Natural killer cell treated with Interleukin-12 subunit alpha and Interleukin-12 subunit beta and Interleukin-15 and Interleukin-18, amount 100 ng/mL, for 72 hours (primary cell): Measurements from ENCODE around the gene HHAT. TPM values are rescaled to one million over a fixed set of nuclear protein-coding genes. Genes with fewer than 3 reads are reported as not detected.
"Not testable (repeated sequence)": the region's sequence is repeated elsewhere in the genome, so short reads cannot be mapped to it uniquely, and the experiment has no call there.

Experiments used
- ATAC-seq, 2 donors: fragments of 150-1000 bp; cut with Tn5 transposase in 1 of 2; sonication (Bioruptor Pico), chemical (Tn5 transposase) in 1 of 2; 2 replicates each; pipeline ENCODE4 v1.10.0; 2021
- DNase-seq: peaks from one replicate; pipeline ENCODE4 v3.0.0; 2022; ENCODE audit warnings: low spot score
- H3K27ac Mint-ChIP-seq, 2 donors: 1 replicate in 1 of 2; 2 replicates in 1 of 2; pipeline ENCODE4 v1.8.0; 2022; ENCODE audit warnings: mixed read lengths in 2 of 2, mild to moderate bottlenecking in 1 of 2, moderate library complexity in 1 of 2
- H3K27me3 Mint-ChIP-seq, 2 donors: 1 replicate in 1 of 2; 2 replicates in 1 of 2; pipeline ENCODE4 v1.8.0; 2022; ENCODE audit warnings: mixed read lengths in 2 of 2
- H3K36me3 Mint-ChIP-seq: one replicate; pipeline ENCODE4 v1.8.0; 2022; ENCODE audit warnings: mixed read lengths
- H3K4me1 Mint-ChIP-seq, 2 donors: 1 replicate in 1 of 2; 2 replicates in 1 of 2; pipeline ENCODE4 v1.8.0; 2022; ENCODE audit warnings: low read depth in 2 of 2, mixed read lengths in 2 of 2, mild to moderate bottlenecking in 1 of 2
- H3K4me3 Mint-ChIP-seq: one replicate; pipeline ENCODE4 v1.8.0; 2022; ENCODE audit warnings: mixed read lengths
- H3K9me3 Mint-ChIP-seq: 2 replicates; pipeline ENCODE4 v1.8.0; 2022; ENCODE audit warnings: mixed read lengths
- total RNA-seq, 2 donors: library from RNA; stranded (reverse); gene quantifications; one replicate each; pipeline ENCODE4 v1.2.3, GENCODE V29; 2022

Gene HHAT
- total RNA-seq, 2 donors from 2014 or later, result 0.56 to 1.0 TPM

- Mint-ChIP-seq H3K9me3 (no peaks in the 10 kb centered on the region), H3K4me3 (no peak overlapping the region), H3K36me3 (no peaks in the 10 kb centered on the region), H3K4me1 (no peaks in the 10 kb centered on the region), H3K27ac (no peak overlapping the region), H3K27me3 (peaks cover 0 to 2% of the 10 kb centered on the region in 2 donors)
- ATAC-seq, result peak in 1 of 2 donors; percentile 38
- DNase-seq, result no peak
These were observed 23.9 kb downstream of the HHAT start for GRCh38 chr1:210352575-210352974.

DNA sequence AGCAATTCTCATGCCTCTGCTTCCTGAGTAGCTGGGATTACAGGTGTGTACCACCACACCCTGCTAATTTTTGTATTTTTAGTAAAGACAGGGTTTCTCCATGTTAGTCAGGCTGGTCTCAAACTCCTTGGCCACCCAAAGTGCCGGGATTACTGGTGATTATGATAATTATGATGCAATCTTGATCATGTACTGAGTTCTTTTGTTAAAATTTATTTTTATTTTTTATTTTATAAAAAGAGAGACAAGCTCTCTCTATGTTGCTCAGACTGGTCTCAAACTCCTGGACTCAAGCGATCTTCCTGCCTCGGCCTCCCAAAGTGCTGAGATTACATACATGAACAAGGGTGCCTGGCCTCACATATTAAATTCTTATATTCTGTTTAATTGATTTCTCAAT, 25.6 kb downstream of the HHAT start:
- not testable (repeated sequence) for H3K4me1 Mint-ChIP-seq, H3K27me3 Mint-ChIP-seq

DNA sequence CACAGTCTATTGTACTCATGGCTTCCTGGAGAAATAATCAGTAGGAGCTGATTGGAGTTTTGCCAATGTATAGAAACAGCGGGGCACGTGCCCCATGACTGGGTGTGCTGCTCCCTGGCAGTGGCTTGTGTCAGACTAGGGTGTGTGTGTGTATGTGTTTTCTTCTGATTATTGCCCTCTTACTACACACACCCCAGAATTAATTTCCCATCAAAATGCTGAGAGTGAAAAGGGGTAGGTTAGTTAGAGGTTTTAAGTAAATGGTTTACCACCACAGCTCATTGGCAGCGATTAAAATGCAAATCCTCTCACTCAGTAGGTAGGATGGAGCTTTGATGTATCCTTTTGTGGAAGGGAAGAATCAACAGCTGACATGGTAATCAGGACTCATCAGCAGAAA, 29.9 kb downstream of the HHAT start:
- no peak overlapping the region for H3K4me3 Mint-ChIP-seq

More for the DNA sequence above, 25.6 kb downstream of the HHAT start:
- not testable (repeated sequence) for H3K4me3 Mint-ChIP-seq, DNase-seq, H3K9me3 Mint-ChIP-seq, H3K27ac Mint-ChIP-seq, H3K36me3 Mint-ChIP-seq, ATAC-seq

DNA sequence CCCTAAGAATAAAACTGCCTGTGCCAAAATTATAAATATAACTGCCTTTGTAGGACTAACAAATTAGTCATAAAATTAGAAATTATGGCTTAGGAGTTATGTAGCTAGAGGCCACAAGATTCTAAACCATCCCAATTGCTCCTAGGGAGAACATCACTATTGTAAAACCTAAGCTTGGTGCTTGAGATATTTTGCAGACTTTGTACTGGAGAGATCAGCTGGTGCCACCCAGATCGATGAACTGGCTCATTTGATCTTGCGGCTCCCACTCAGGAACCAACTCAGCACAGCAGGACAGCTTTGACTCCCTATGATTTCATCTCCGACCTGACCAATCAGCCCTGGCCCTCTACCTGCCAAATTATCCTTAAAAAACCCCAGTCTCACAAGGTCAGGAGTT, 30.6 kb downstream of the HHAT start:
- Mint-ChIP-seq H3K9me3 (no peaks in the 10 kb centered on the region), H3K27me3 (peaks cover 0 to 4% of the 10 kb centered on the region in 2 donors), H3K4me3 (no peak overlapping the region), H3K4me1 (no peaks in the 10 kb centered on the region), H3K27ac (no peak overlapping the region), H3K36me3 (no peaks in the 10 kb centered on the region)
- DNase-seq, result no peak
- no peak for ATAC-seq

More for the DNA sequence above, 29.9 kb downstream of the HHAT start:
- no peak overlapping the region for H3K27ac Mint-ChIP-seq
- peaks cover 0 to 4% of the 10 kb centered on the region in 2 donors for H3K27me3 Mint-ChIP-seq
- DNase-seq (no peak), ATAC-seq (no peak)
- no peaks in the 10 kb centered on the region for H3K9me3 Mint-ChIP-seq
- no peaks in the 10 kb centered on the region for H3K4me1 Mint-ChIP-seq
- H3K36me3 Mint-ChIP-seq, result no peaks in the 10 kb centered on the region

DNA sequence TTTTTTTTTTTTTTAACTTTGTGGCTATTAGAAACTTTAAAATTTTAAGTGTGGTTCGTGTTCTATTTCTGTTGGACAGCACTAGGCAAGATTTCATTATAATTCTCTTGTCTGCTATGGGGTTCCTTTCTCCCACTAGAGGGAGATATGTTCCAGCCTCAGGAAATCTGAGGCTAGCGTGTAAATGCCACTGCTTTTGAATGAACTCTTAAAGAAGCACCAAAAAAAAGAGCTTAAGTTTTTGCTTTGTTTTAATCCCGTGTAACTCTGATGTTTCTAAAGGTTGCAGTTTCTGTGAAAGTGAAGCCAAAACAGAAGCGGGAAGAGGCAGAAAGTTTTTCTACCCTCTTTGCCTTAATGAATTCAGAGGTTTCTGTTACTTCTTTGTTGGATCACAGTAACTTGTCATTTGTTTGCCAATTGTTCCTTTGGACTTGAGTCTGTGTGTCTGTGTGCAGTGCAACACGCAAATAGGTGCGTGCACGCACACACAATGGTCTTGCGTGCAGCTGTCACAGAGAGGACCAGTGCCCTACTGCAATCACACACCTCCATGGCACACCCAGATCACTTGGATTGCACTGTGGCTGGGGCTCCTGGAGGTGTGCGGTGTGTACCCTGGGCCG, 32.3 kb downstream of the HHAT start:
- no peaks in the 10 kb centered on the region for H3K9me3 Mint-ChIP-seq
- DNase-seq (no peak), ATAC-seq (no peak)
- H3K27me3 Mint-ChIP-seq, result peaks cover 0 to 4% of the 10 kb centered on the region in 2 donors
- no peaks in the 10 kb centered on the region for H3K36me3 Mint-ChIP-seq
- no peak overlapping the region for H3K27ac Mint-ChIP-seq
- no peak overlapping the region for H3K4me3 Mint-ChIP-seq
- no peaks in the 10 kb centered on the region for H3K4me1 Mint-ChIP-seq

DNA sequence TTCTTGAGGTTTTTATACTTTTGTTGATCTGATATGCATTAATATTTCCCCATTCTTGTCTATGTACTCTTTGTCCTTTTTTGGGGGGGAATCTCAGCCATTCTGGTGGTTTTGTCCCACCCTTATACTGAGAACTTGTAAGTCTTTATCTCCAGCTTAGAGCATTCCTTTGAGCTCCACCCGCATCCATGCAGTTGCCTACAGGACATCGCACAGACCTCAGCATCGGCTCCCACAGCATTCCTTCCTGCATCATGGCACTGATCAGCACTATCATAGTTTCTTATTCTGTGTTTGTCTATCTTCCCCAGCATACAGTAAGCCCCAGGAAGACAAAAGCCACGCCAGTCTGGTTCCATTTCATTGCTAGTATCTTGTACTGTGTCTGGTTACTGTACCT, 33.0 kb downstream of the HHAT start:
- no peak overlapping the region for H3K4me3 Mint-ChIP-seq
- H3K36me3 Mint-ChIP-seq, result no peaks in the 10 kb centered on the region
- peaks cover 0 to 4% of the 10 kb centered on the region in 2 donors for H3K27me3 Mint-ChIP-seq
- no peak for ATAC-seq
- no peaks in the 10 kb centered on the region for H3K9me3 Mint-ChIP-seq
- no peak overlapping the region for H3K27ac Mint-ChIP-seq
- no peaks in the 10 kb centered on the region for H3K4me1 Mint-ChIP-seq
- DNase-seq, result no peak

DNA sequence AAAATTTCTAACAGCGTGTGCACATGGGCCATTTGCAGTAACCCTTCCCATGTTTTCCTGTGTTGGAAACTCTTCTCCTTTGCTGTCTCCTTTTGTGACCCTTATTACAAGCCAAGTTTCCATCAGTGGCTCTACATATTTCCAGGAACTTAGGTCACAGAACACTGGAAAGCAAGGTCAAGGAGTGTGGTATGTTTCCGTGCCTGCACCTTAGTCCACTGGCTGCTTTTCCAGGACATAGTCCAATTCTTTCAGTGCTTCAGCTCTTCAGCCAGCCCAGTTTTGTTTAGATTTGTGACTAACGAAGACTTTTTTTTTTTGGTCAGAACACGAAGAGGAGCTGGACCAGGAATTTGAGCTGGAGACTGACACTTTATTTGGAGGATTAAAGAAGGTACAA, 33.8 kb downstream of the HHAT start:
- DNase-seq, result no peak
- Mint-ChIP-seq H3K36me3 (no peaks in the 10 kb centered on the region), H3K9me3 (no peaks in the 10 kb centered on the region), H3K27me3 (peaks cover 0 to 4% of the 10 kb centered on the region in 2 donors), H3K27ac (no peak overlapping the region), H3K4me3 (no peak overlapping the region), H3K4me1 (no peaks in the 10 kb centered on the region)
- ATAC-seq, result no peak

DNA sequence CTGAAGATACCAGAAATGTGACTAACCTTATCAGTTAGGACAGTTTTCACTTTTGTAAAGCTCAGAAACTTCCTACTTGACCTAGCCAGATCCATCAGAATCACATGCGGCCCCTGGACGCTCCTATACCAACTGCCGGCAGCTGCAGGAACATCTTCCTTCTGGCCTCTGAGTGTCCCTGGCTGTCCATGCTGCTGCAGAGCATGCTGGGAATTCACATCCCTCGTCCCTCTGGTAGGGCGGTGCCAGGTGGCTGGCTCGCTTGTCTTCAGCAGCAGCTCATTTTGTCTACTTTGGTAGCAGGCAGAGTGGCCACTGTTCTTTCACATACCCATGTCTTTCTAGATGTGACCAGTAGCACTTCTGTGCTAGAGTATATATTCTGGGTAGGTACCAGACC, 34.4 kb downstream of the HHAT start:
- H3K36me3 Mint-ChIP-seq, result no peaks in the 10 kb centered on the region
- no peaks in the 10 kb centered on the region for H3K9me3 Mint-ChIP-seq
- no peaks in the 10 kb centered on the region for H3K4me1 Mint-ChIP-seq
- peaks cover 0 to 4% of the 10 kb centered on the region in 2 donors for H3K27me3 Mint-ChIP-seq
- ATAC-seq (no peak), DNase-seq (no peak)
- no peak overlapping the region for H3K4me3 Mint-ChIP-seq
- no peak overlapping the region for H3K27ac Mint-ChIP-seq

GRCh38 chr1:210364479-210364878, 35.8 kb downstream of the HHAT start:
- Mint-ChIP-seq H3K4me1 (no peaks in the 10 kb centered on the region), H3K9me3 (no peaks in the 10 kb centered on the region), H3K36me3 (no peaks in the 10 kb centered on the region), H3K4me3 (no peak overlapping the region), H3K27ac (no peak overlapping the region), H3K27me3 (peaks cover 0 to 4% of the 10 kb centered on the region in 2 donors)
- DNase-seq (no peak), ATAC-seq (no peak)

GRCh38 chr1:210366767-210367166, 38.1 kb downstream of the HHAT start:
- DNase-seq (no peak), ATAC-seq (no peak)
- H3K9me3 Mint-ChIP-seq, result no peaks in the 10 kb centered on the region
- no peaks in the 10 kb centered on the region for H3K4me1 Mint-ChIP-seq
- H3K4me3 Mint-ChIP-seq, result no peak overlapping the region
- no peak overlapping the region for H3K27ac Mint-ChIP-seq
- H3K27me3 Mint-ChIP-seq, result no peaks in the 10 kb centered on the region
- no peaks in the 10 kb centered on the region for H3K36me3 Mint-ChIP-seq

- H3K9me3 Mint-ChIP-seq, result no peaks in the 10 kb centered on the region
- H3K27me3 Mint-ChIP-seq, result no peaks in the 10 kb centered on the region
- DNase-seq, result no peak
- H3K4me1 Mint-ChIP-seq, result no peaks in the 10 kb centered on the region
- H3K27ac Mint-ChIP-seq, result no peak overlapping the region
- no peaks in the 10 kb centered on the region for H3K36me3 Mint-ChIP-seq
- no peak overlapping the region for H3K4me3 Mint-ChIP-seq
- ATAC-seq, result no peak
These were observed 38.9 kb downstream of the HHAT start for GRCh38 chr1:210367566-210367965.

DNA sequence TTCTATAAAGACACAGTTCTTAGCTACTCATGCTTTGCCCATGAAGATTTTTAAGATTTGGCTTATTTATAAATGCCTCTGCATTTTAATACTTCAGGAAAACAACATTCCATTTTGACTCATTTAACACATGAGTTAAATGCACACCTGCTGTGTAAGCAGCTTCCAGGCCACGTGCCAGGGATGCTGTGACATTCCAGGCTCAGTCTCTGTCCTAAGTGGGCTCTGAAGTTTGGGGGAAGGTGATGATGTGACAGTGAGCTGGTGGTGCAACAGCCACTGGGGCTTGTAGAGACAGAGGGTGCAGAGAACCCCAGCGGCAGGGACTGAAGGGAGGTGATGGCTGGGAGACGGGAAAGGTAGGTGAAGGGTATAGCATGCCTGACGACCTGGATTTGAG, 40.7 kb downstream of the HHAT start:
- ATAC-seq (no peak), DNase-seq (no peak)
- Mint-ChIP-seq H3K4me1 (peaks cover 0 to 6% of the 10 kb centered on the region in 2 donors), H3K27ac (no peak overlapping the region), H3K9me3 (no peaks in the 10 kb centered on the region), H3K36me3 (no peaks in the 10 kb centered on the region), H3K4me3 (no peak overlapping the region), H3K27me3 (no peaks in the 10 kb centered on the region)

GRCh38 chr1:210371916-210372315, 43.2 kb downstream of the HHAT start:
- peaks cover 1 to 6% of the 10 kb centered on the region in 2 donors for H3K27me3 Mint-ChIP-seq
- peaks cover 0 to 6% of the 10 kb centered on the region in 2 donors for H3K4me1 Mint-ChIP-seq
- no peak overlapping the region for H3K27ac Mint-ChIP-seq
- no peaks in the 10 kb centered on the region for H3K9me3 Mint-ChIP-seq
- no peak overlapping the region for H3K4me3 Mint-ChIP-seq
- no peak for DNase-seq
- no peaks in the 10 kb centered on the region for H3K36me3 Mint-ChIP-seq
- no peak for ATAC-seq

DNA sequence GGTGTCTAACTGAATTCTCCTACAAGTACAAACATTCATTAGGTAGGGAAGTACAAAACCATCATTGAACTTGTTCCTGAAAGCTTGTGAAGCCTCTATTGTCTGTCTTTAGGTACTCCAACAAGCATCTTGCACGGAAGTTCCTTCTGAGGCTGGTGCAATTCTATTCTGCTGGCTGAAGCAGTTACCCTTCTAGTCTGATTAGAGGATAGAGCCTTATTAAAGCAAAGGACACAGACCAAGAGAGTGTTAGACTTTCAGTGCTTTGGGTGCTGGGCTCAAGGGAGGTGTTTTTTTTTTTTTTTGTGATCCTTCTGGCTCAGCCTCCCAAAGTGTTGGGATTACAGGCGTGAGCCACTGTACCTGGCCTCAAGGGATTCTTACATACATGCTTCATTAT, 43.8 kb downstream of the HHAT start:
- peak overlapping the region in 1 of 2 donors; percentile 78 for H3K27ac Mint-ChIP-seq
- H3K4me1 Mint-ChIP-seq, result peaks cover 0 to 6% of the 10 kb centered on the region in 2 donors
- H3K27me3 Mint-ChIP-seq, result peaks cover 6 to 7% of the 10 kb centered on the region in 2 donors
- H3K4me3 Mint-ChIP-seq, result no peak overlapping the region
- H3K9me3 Mint-ChIP-seq, result no peaks in the 10 kb centered on the region
- DNase-seq (no peak), ATAC-seq (no peak)
- no peaks in the 10 kb centered on the region for H3K36me3 Mint-ChIP-seq
